ENCODE measurements around the gene DDR1. TPM values are rescaled to one million over a fixed set of nuclear protein-coding genes. Genes with fewer than 3 reads are reported as not detected.
"Not testable (repeated sequence)": the region's sequence is repeated elsewhere in the genome, so short reads cannot be mapped to it uniquely, and the experiment has no call there.

Gene DDR1
- total RNA-seq, 1 donor from 2014 or later: 120 TPM

DNA sequence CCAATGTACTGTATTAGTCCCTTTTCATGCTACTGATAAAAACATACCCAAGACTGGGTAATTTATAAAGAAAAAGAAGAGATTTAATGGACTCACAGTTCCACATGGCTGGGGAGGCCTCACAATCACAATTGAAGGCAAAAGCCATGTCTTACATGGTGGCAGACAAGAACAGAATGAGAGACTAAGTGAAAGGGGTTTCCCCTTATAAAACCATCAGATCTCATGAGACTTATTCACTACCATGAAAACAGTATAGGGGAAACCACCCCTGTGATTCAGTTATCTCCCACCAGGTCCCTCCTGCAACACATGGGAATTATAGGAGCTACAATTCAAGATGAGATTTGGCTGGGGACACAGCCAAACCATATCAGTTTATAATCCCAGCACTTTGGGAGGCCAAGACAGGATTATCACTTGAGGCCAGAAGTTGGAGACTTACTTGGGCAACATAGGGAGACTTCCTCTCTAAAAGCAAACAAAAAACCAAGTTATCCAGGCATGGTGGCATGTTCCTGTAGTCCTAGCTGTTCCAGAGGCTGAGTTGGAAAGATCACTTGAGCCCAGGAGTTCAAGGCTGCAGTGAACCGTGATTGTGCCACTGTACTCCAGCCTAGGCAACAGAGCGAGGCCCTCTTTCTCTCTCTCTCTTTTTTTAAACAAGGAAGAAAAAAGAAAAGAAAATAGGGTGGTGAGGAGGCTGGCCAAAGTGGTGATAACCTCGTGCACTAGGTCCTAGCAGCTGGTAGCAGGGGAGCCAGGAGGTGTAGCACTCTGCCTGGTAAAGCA lies 22.9 kb upstream of the DDR1 start:
- Mint-ChIP-seq H3K27me3 (ENCODE audit: unreplicated experiment) (peaks cover under 1% of the 10 kb centered on the region), H3K4me1 (ENCODE audit: low read depth, unreplicated experiment) (no peaks in the 10 kb centered on the region), H3K36me3 (ENCODE audit: unreplicated experiment) (peaks cover 11% of the 10 kb centered on the region), H3K4me3 (ENCODE audit: unreplicated experiment) (no peak overlapping the region), H3K9me3 (ENCODE audit: unreplicated experiment) (peaks cover 6% of the 10 kb centered on the region), H3K27ac (ENCODE audit: unreplicated experiment) (no peak overlapping the region)
- DNase-seq: no peak
- TF ChIP-seq, protein P1, sequence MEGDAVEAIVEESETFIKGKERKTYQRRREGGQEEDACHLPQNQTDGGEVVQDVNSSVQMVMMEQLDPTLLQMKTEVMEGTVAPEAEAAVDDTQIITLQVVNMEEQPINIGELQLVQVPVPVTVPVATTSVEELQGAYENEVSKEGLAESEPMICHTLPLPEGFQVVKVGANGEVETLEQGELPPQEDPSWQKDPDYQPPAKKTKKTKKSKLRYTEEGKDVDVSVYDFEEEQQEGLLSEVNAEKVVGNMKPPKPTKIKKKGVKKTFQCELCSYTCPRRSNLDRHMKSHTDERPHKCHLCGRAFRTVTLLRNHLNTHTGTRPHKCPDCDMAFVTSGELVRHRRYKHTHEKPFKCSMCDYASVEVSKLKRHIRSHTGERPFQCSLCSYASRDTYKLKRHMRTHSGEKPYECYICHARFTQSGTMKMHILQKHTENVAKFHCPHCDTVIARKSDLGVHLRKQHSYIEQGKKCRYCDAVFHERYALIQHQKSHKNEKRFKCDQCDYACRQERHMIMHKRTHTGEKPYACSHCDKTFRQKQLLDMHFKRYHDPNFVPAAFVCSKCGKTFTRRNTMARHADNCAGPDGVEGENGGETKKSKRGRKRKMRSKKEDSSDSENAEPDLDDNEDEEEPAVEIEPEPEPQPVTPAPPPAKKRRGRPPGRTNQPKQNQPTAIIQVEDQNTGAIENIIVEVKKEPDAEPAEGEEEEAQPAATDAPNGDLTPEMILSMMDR (IDR thresholded peaks at IDR 0.05; ENCODE audit: partially characterized antibody, unreplicated experiment): no peak

DNA sequence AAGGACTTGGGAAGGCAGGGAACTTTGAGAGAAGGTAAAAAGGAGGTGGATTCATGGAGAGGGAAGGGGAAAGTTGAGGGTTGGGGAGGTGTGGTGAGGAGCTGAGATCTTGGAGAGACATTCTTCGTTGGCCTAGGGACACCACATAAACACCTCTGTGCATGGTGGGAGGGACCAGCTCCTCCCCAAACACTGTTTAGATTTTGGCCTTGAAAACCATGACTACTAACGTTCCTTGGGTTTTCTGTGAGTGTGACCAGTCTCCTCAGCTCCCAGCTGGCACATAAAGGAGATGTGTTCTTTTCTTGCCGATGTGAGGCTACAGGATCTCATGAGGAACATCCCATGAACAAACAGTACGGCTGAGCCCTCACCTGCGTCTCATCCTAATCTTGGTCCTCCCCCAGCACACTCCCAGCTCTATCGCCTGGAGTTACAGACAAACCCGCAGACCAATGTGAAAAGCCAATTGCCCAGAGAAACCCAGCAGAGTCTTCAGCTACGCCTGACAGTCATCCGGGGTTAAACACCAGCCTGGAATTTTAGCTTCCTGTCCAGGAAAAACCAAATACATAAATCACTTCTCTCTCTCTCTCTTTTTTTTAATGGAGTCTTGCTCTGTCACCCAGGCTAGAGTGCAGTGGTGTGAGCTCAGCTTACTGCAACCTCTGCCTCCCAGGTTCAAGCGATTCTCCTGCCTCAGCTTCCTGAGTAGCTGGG lies 22.0 kb upstream of the DDR1 start:
- peaks cover 2% of the 10 kb centered on the region for H3K27me3 Mint-ChIP-seq (ENCODE audit: unreplicated experiment)
- H3K36me3 Mint-ChIP-seq (ENCODE audit: unreplicated experiment): peaks cover 11% of the 10 kb centered on the region
- no peak for DNase-seq
- H3K27ac Mint-ChIP-seq (ENCODE audit: unreplicated experiment): no peak overlapping the region
- H3K4me1 Mint-ChIP-seq (ENCODE audit: low read depth, unreplicated experiment): no peaks in the 10 kb centered on the region
- H3K9me3 Mint-ChIP-seq (ENCODE audit: unreplicated experiment): peaks cover 6% of the 10 kb centered on the region
- TF ChIP-seq, protein P1 (IDR thresholded peaks at IDR 0.05; ENCODE audit: partially characterized antibody, unreplicated experiment): no peak
- no peak overlapping the region for H3K4me3 Mint-ChIP-seq (ENCODE audit: unreplicated experiment)

DNA sequence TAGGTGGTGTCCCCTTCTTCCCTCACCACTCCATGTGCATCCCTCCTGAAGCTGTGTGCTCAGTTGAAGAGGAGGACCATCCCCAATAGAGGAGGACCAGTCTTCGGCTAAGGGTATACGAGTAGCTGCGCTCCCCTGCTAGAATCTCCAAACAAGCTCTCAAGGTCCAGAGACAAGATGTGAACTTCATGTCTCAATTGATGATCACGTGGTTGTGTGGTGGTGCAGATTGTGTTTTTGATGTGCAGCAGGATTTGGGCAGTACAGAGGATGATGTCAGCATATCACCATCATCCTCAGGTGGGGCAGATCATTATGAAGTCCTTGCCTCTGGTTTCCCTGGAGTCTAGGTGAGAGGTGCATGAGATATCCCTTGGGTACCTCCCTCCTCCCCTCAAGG lies 20.0 kb upstream of the DDR1 start:
- Mint-ChIP-seq H3K27ac (ENCODE audit: unreplicated experiment) (no peak overlapping the region), H3K4me1 (ENCODE audit: low read depth, unreplicated experiment) (no peaks in the 10 kb centered on the region), H3K9me3 (ENCODE audit: unreplicated experiment) (peaks cover 7% of the 10 kb centered on the region), H3K4me3 (ENCODE audit: unreplicated experiment) (no peak overlapping the region), H3K27me3 (ENCODE audit: unreplicated experiment) (peaks cover 2% of the 10 kb centered on the region), H3K36me3 (ENCODE audit: unreplicated experiment) (peaks cover 17% of the 10 kb centered on the region)
- TF ChIP-seq, protein P1 (IDR thresholded peaks at IDR 0.05; ENCODE audit: partially characterized antibody, unreplicated experiment): no peak
- no peak for DNase-seq

DNA sequence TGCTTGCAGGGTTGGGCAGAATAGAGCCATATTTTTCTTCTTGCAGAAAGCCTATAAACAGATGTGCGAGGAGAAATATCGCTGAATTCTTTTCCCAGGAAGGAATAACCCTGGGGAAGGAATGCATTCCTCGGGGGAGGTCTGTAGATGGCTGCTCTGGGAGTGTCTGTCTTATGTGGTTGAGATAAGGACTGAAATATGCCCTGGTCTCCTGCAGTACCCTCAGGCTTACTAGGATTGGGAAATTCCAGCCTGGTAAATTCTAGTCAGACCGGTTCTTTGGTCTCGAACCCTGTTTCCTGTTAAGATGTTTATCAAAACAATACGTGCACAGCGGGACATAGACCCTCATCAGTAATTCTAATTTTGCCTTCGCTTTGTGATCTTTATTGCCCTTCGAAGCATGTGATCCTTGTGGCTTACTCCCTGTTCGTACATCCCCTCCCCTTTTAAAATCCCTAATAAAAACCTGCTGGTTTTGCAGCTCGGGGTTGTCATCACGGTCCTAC lies 15.0 kb upstream of the DDR1 start:
- not testable (repeated sequence) for H3K27me3 Mint-ChIP-seq (ENCODE audit: unreplicated experiment); H3K4me1 Mint-ChIP-seq (ENCODE audit: low read depth, unreplicated experiment); H3K4me3 Mint-ChIP-seq (ENCODE audit: unreplicated experiment); H3K27ac Mint-ChIP-seq (ENCODE audit: unreplicated experiment)
- peak; percentile 42 for DNase-seq
- Mint-ChIP-seq H3K36me3 (ENCODE audit: unreplicated experiment) (peaks cover 28% of the 10 kb centered on the region), H3K9me3 (ENCODE audit: unreplicated experiment) (peaks cover 10% of the 10 kb centered on the region)

DNA sequence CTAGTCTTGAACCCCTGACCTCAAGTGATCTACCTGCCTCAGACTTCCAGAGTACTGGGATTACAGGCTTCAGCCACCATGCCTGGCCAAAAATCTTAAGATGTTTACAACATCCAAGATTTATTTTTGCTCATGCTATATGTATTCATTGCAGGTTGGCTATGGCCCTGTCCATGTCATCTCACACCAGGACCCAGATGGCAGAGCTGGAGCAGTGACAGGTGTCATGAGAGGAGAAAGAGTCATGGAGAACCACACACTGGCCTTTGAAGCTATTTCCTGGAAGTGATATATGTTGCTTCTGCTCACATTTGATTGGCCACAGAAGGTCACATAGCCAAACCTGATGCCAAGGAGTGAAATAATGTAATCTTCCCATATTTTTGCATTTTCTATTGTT lies 13.8 kb upstream of the DDR1 start:
- DNase-seq: no peak
- Mint-ChIP-seq H3K4me3 (ENCODE audit: unreplicated experiment) (no peak overlapping the region), H3K27ac (ENCODE audit: unreplicated experiment) (no peak overlapping the region), H3K9me3 (ENCODE audit: unreplicated experiment) (peaks cover 13% of the 10 kb centered on the region), H3K4me1 (ENCODE audit: low read depth, unreplicated experiment) (peaks cover under 1% of the 10 kb centered on the region), H3K36me3 (ENCODE audit: unreplicated experiment) (peaks cover 28% of the 10 kb centered on the region), H3K27me3 (ENCODE audit: unreplicated experiment) (peaks cover 2% of the 10 kb centered on the region)
- TF ChIP-seq, protein P1 (IDR thresholded peaks at IDR 0.05; ENCODE audit: partially characterized antibody, unreplicated experiment): no peak
